Measurements from ENCODE around the gene SEMA3G.

DNA sequence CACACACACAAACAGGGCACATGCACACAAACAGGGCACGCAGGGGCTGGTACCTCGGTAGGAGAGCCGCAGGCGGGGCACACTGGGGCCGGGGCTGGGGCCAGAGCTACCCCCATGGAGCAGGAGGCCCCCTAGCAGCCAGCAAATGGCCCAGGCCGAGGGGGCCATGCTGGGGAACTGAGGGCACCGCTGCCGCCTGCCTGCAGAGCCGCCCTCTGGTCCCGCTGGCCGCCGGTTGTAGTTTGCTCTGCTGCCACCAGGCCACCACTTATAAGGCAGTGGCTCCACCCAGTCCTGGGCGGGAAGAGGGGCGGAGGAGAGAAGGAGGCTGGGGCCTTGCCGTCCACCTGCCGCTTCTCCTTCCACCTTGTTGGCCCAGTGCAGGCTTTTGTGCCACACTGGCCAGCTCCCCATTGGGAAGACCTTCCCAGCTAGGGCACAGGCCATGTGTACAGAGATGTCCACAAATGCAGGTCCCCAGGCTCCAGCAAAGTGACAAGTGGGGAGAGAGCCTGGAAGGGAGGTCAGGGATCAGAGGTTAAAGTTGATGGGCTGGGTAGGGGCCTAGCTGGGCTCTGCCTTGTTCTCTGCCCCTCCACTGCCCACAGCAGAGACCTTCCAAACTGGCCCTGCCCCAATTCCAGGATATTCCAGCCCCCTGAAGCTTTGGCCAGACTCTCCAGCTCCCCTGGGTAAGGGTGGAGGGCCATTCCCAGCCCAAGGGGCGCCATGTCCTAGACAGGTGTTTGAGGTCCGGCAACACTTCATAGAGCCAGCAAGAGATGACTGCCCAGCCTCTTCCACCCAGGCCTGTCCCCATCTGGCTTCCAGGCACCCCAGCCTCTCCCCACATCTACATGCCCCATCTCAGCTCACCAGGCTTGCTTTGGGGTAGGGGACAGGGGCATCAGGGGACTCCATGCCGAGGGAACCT is at the start of gene SEMA3G:
- TF ChIP-seq, protein P1, sequence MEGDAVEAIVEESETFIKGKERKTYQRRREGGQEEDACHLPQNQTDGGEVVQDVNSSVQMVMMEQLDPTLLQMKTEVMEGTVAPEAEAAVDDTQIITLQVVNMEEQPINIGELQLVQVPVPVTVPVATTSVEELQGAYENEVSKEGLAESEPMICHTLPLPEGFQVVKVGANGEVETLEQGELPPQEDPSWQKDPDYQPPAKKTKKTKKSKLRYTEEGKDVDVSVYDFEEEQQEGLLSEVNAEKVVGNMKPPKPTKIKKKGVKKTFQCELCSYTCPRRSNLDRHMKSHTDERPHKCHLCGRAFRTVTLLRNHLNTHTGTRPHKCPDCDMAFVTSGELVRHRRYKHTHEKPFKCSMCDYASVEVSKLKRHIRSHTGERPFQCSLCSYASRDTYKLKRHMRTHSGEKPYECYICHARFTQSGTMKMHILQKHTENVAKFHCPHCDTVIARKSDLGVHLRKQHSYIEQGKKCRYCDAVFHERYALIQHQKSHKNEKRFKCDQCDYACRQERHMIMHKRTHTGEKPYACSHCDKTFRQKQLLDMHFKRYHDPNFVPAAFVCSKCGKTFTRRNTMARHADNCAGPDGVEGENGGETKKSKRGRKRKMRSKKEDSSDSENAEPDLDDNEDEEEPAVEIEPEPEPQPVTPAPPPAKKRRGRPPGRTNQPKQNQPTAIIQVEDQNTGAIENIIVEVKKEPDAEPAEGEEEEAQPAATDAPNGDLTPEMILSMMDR (IDR thresholded peaks at IDR 0.05) = peak; percentile 49 to 75 (median 56)
- peak; percentile 59 for TF ChIP-seq POLR2A (IDR thresholded peaks at IDR 0.05)

Data from right lobe of liver (tissue), 4 donors.